Effector memory CD8-positive, alpha-beta T cell (primary cell): ENCODE measurements around the gene RBM19.

Experiments used
- ATAC-seq: fragments of 150-1000 bp; cut with Tn5 transposase; replicated peaks from 2 replicates; pipeline ENCODE4 v1.10.0; 2021; ENCODE audit warnings: mild to moderate bottlenecking, moderate library complexity
- DNase-seq, 3 experiments: peaks; one replicate each; pipeline ENCODE4 v3.0.0; 2021
- H3K27ac Mint-ChIP-seq, 2 donors: one replicate each; pipeline ENCODE4 v1.8.0; 2022; ENCODE audit warnings: mild to moderate bottlenecking in 2 of 2, mixed read lengths in 2 of 2, moderate library complexity in 2 of 2
- H3K27me3 Mint-ChIP-seq, 2 donors: one replicate each; pipeline ENCODE4 v1.8.0; 2022; ENCODE audit warnings: mixed read lengths in 2 of 2
- H3K36me3 Mint-ChIP-seq: one replicate; pipeline ENCODE4 v1.8.0; 2022; ENCODE audit warnings: mild to moderate bottlenecking, moderate library complexity, mixed read lengths; ENCODE audit not compliant: insufficient read depth
- H3K4me1 Mint-ChIP-seq, 2 donors: one replicate each; pipeline ENCODE4 v1.8.0; 2022; ENCODE audit warnings: low read depth in 2 of 2, mixed read lengths in 2 of 2
- H3K4me3 Mint-ChIP-seq, 2 donors: one replicate each; pipeline ENCODE4 v1.8.0; 2022; ENCODE audit warnings: mild to moderate bottlenecking in 2 of 2, mixed read lengths in 2 of 2, moderate library complexity in 2 of 2
- H3K9me3 Mint-ChIP-seq, 2 donors: one replicate each; pipeline ENCODE4 v1.8.0; 2022; ENCODE audit warnings: mixed read lengths in 2 of 2

The RBM19 gene

GRCh38 chr12:113938471-113938870 is 27.7 kb downstream of the RBM19 start:
- ATAC-seq, result no peak
- peaks cover 85% of the 10 kb centered on the region for H3K36me3 Mint-ChIP-seq
- no peaks in the 10 kb centered on the region for H3K9me3 Mint-ChIP-seq
- H3K27me3 Mint-ChIP-seq, result no peaks in the 10 kb centered on the region
- DNase-seq, result no peak
- no peak overlapping the region for H3K4me3 Mint-ChIP-seq
- no peak overlapping the region for H3K27ac Mint-ChIP-seq
- H3K4me1 Mint-ChIP-seq, result no peaks in the 10 kb centered on the region

- H3K27ac Mint-ChIP-seq, result no peak overlapping the region
- no peak overlapping the region for H3K4me3 Mint-ChIP-seq
- H3K36me3 Mint-ChIP-seq, result peaks cover 72% of the 10 kb centered on the region
These were observed 29.7 kb downstream of the RBM19 start for GRCh38 chr12:113936460-113936859.

GRCh38 chr12:113935459-113935858 is 30.7 kb downstream of the RBM19 start:
- Mint-ChIP-seq H3K4me3 (no peak overlapping the region), H3K27me3 (no peaks in the 10 kb centered on the region), H3K36me3 (peaks cover 62% of the 10 kb centered on the region), H3K4me1 (peaks cover 8 to 11% of the 10 kb centered on the region in 2 donors), H3K27ac (no peak overlapping the region), H3K9me3 (no peaks in the 10 kb centered on the region)
- no peak for DNase-seq
- ATAC-seq, result no peak

More at GRCh38 chr12:113936460-113936859, 29.7 kb downstream of the RBM19 start:
- Mint-ChIP-seq H3K27me3 (no peaks in the 10 kb centered on the region), H3K4me1 (peaks cover 4 to 5% of the 10 kb centered on the region in 2 donors), H3K9me3 (no peaks in the 10 kb centered on the region)
- DNase-seq, result no peak
- ATAC-seq, result no peak

- no peak overlapping the region for H3K4me3 Mint-ChIP-seq
- H3K27me3 Mint-ChIP-seq, result no peaks in the 10 kb centered on the region
- peaks cover 11 to 12% of the 10 kb centered on the region in 2 donors for H3K4me1 Mint-ChIP-seq
- no peak overlapping the region for H3K27ac Mint-ChIP-seq
- H3K9me3 Mint-ChIP-seq, result no peaks in the 10 kb centered on the region
- peaks cover 59% of the 10 kb centered on the region for H3K36me3 Mint-ChIP-seq
- no peak for DNase-seq
- ATAC-seq, result no peak
These were observed 31.2 kb downstream of the RBM19 start for GRCh38 chr12:113934946-113935345.

GRCh38 chr12:113934060-113934814 is 31.9 kb downstream of the RBM19 start:
- DNase-seq (no peak), ATAC-seq (no peak)
- Mint-ChIP-seq H3K27ac (no peak overlapping the region), H3K27me3 (no peaks in the 10 kb centered on the region), H3K9me3 (no peaks in the 10 kb centered on the region), H3K4me1 (peaks cover 13 to 15% of the 10 kb centered on the region in 2 donors), H3K4me3 (no peak overlapping the region), H3K36me3 (peaks cover 51% of the 10 kb centered on the region)

GRCh38 chr12:113933201-113933786 is 32.8 kb downstream of the RBM19 start:
- H3K27me3 Mint-ChIP-seq, result no peaks in the 10 kb centered on the region

GRCh38 chr12:113932381-113933196 is 33.5 kb downstream of the RBM19 start:
- no peaks in the 10 kb centered on the region for H3K27me3 Mint-ChIP-seq
- H3K9me3 Mint-ChIP-seq, result no peaks in the 10 kb centered on the region
- peaks cover 40% of the 10 kb centered on the region for H3K36me3 Mint-ChIP-seq
- no peak overlapping the region for H3K27ac Mint-ChIP-seq
- peaks cover 15 to 17% of the 10 kb centered on the region in 2 donors for H3K4me1 Mint-ChIP-seq
- H3K4me3 Mint-ChIP-seq, result no peak overlapping the region
- ATAC-seq (no peak), DNase-seq (no peak)

More at GRCh38 chr12:113933201-113933786, 32.8 kb downstream of the RBM19 start:
- Mint-ChIP-seq H3K36me3 (peaks cover 45% of the 10 kb centered on the region), H3K27ac (no peak overlapping the region), H3K4me3 (no peak overlapping the region), H3K4me1 (peaks cover 15 to 17% of the 10 kb centered on the region in 2 donors), H3K9me3 (no peaks in the 10 kb centered on the region)
- ATAC-seq, result no peak
- DNase-seq, result no peak

GRCh38 chr12:113931517-113931916 is 34.6 kb downstream of the RBM19 start:
- Mint-ChIP-seq H3K4me1 (peaks cover 15 to 20% of the 10 kb centered on the region in 2 donors), H3K9me3 (no peaks in the 10 kb centered on the region), H3K27me3 (no peaks in the 10 kb centered on the region), H3K36me3 (peaks cover 40% of the 10 kb centered on the region), H3K27ac (peak overlapping the region; percentile 11 to 56), H3K4me3 (no peak overlapping the region)
- DNase-seq (no peak), ATAC-seq (no peak)

- Mint-ChIP-seq H3K9me3 (no peaks in the 10 kb centered on the region), H3K36me3 (peaks cover 37% of the 10 kb centered on the region), H3K4me1 (peaks cover 15 to 20% of the 10 kb centered on the region in 2 donors), H3K27me3 (no peaks in the 10 kb centered on the region), H3K4me3 (no peak overlapping the region), H3K27ac (peak overlapping the region in 1 of 2 donors; percentile 44)
- no peak for DNase-seq
- no peak for ATAC-seq
These were observed 35.9 kb downstream of the RBM19 start for GRCh38 chr12:113930249-113930648.

GRCh38 chr12:113929312-113929989 is 36.7 kb downstream of the RBM19 start:
- DNase-seq (no peak), ATAC-seq (no peak)
- Mint-ChIP-seq H3K9me3 (no peaks in the 10 kb centered on the region), H3K4me3 (no peak overlapping the region), H3K4me1 (peaks cover 15 to 20% of the 10 kb centered on the region in 2 donors), H3K36me3 (peaks cover 34% of the 10 kb centered on the region), H3K27ac (peak overlapping the region in 1 of 2 donors; percentile 3), H3K27me3 (no peaks in the 10 kb centered on the region)

- Mint-ChIP-seq H3K27ac (no peak overlapping the region), H3K4me1 (peaks cover 15 to 19% of the 10 kb centered on the region in 2 donors), H3K27me3 (no peaks in the 10 kb centered on the region), H3K36me3 (peaks cover 33% of the 10 kb centered on the region), H3K4me3 (no peak overlapping the region), H3K9me3 (no peaks in the 10 kb centered on the region)
- DNase-seq (no peak), ATAC-seq (no peak)
These were observed 39.3 kb downstream of the RBM19 start for GRCh38 chr12:113926788-113927187.

GRCh38 chr12:113924341-113924740 is 41.8 kb downstream of the RBM19 start:
- no peak overlapping the region for H3K27ac Mint-ChIP-seq
- DNase-seq (no peak), ATAC-seq (no peak)
- no peaks in the 10 kb centered on the region for H3K27me3 Mint-ChIP-seq
- no peak overlapping the region for H3K4me3 Mint-ChIP-seq
- no peaks in the 10 kb centered on the region for H3K9me3 Mint-ChIP-seq
- peaks cover 40% of the 10 kb centered on the region for H3K36me3 Mint-ChIP-seq
- peaks cover 3 to 6% of the 10 kb centered on the region in 2 donors for H3K4me1 Mint-ChIP-seq

GRCh38 chr12:113923251-113923650 is 42.9 kb downstream of the RBM19 start:
- peaks cover 40% of the 10 kb centered on the region for H3K36me3 Mint-ChIP-seq
- no peak for ATAC-seq

More at GRCh38 chr12:113923251-113923650, 42.9 kb downstream of the RBM19 start:
- no peaks in the 10 kb centered on the region for H3K27me3 Mint-ChIP-seq
- H3K4me3 Mint-ChIP-seq, result no peak overlapping the region
- H3K4me1 Mint-ChIP-seq, result peaks cover 0 to 3% of the 10 kb centered on the region in 2 donors
- no peak overlapping the region for H3K27ac Mint-ChIP-seq
- no peak for DNase-seq
- no peaks in the 10 kb centered on the region for H3K9me3 Mint-ChIP-seq
